DMS53 treated with DMSO at 0.1 percent for 48 hours (cell line): ENCODE measurements around the gene NOC3L.

ENCODE experiments used
- DNase-seq: peaks from one replicate; lab custom pipeline; 2025; ENCODE audit not compliant: unreplicated experiment; lab: John Stamatoyannopoulos, UW

The NOC3L gene

GRCh38 chr10:94303929-94304328 is 58.8 kb downstream of the NOC3L start:
- no peak for DNase-seq

GRCh38 chr10:94300042-94300441 is 62.7 kb downstream of the NOC3L start:
- DNase-seq: no peak

GRCh38 chr10:94299417-94299816 is 63.3 kb downstream of the NOC3L start:
- DNase-seq: no peak

DNA sequence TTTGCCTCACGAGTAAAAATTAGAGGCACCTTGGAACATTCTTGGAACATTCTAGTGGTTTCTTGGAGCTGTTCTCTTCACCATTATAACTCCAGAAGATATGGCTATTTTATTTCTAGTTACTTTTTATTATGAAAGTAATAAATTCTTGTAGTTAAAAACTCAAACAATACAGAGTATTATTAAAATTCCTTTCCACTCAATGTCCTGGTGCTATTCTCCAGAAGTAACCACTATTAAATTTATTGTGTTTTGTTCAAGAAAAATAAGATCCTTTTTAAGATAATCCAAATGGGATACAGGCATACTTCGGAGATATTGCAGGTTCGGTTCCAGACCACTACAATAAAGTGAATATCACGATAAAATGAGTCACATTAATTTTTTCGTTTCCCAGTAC is 68.6 kb downstream of the NOC3L start:
- no peak for DNase-seq

- DNase-seq: no peak
Observed at GRCh38 chr10:94293354-94293753, 69.4 kb downstream of the NOC3L start.

DNA sequence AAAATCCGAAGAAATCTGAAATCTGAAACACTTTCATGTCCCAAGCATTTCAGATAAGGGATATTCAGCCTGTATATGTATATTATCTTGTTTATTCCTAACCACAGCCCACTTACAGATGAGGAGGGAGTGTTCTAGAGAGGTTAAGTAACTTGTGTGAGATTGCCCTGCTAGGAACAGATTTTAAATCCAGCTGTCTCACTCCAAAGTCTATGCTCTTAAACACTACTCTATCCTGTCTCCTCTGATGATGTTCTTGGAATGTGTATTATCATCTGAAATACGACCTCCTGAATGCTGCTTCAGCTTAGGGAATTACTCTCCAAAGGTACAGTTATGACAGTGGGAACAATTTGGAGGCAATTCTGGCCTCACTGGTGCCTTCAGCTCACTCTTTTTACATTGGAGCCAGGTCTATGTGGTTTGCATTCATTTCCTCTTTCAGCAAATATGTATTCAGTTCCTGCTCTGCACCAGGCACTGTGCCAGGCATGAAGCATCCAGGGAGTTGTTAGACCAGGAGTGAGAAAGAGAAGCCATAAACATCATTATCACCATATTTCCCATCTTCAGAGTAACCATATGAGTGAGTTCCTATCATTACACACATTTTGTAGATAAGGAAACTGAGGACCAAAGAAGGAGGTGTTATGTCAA is 70.2 kb downstream of the NOC3L start:
- no peak for DNase-seq

GRCh38 chr10:94288361-94289101 is 74.2 kb downstream of the NOC3L start:
- DNase-seq: no peak

GRCh38 chr10:94287336-94287735 is 75.4 kb downstream of the NOC3L start:
- no peak for DNase-seq

DNA sequence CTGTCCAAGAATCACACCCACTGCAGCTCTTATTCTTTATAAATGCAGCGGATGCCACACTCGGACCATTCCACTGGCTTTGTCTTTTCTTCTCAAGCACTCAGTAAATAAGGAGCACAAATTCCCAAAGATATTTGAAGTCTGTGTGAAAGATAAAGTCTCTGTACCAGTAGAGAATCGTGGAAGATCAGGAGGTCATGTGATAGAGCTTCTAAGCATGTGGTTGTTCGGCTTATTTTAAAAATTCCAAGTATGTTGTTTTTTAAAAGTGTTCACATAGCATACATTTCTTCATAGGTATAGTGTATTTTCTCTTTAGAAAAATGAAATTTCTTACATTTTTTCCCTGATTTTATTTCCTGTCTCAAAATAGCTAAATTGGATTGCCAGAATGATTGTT is 75.8 kb downstream of the NOC3L start:
- no peak for DNase-seq

DNA sequence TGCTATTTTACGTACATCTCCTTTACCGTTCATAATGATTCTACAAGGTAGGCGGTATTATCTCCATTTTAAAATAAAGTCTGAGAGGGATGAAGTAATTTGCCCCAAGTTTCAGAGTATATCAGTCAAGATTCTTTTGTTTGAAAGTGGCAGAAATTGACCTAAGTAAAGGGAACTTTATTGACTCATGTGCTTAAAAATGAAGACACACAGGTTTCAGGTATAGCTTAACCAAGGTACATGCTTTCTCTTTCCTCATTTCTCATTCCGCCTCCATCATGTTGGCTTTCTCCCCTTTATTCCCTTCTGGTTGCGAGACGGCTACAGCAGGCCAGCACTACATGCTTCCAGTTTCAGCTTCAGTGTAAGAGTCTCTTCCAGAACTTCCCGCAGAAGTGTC is 77.5 kb downstream of the NOC3L start:
- no peak for DNase-seq
